PC-3 (cell line): ENCODE data around the gene NLRC4. TPM values are rescaled to one million over a fixed set of nuclear protein-coding genes. Genes with fewer than 3 reads are reported as not detected.
A peak's percentile ranks its signal among the peaks of the same experiment; 100 is the strongest.
"Not testable (repeated sequence)": the region's sequence is repeated elsewhere in the genome, so short reads cannot be mapped to it uniquely, and the experiment has no call there.

Experiments used
- ATAC-seq: fragments of 200-7000 bp; cut with Tn5 transposase; 2 replicates; pipeline ENCODE4 v1.9.1; 2020; ENCODE audit warnings: mild to moderate bottlenecking, moderate library complexity
- Bru-seq: library from RNA; stranded (reverse); fragments of 400-500 nt; gene quantifications from one replicate; lab custom pipeline; 2021; lab: Mats Ljungman, UMichigan
- BruChase-seq, 2 experiments: library from RNA; stranded (reverse); fragments of 400-500 nt; gene quantifications; one replicate each; lab custom pipeline; 2021; lab: Mats Ljungman, UMichigan
- BruUV-seq: library from RNA; stranded (reverse); fragments of 400-500 nt; replicated peaks from 2 replicates; lab custom pipeline; 2021; lab: Mats Ljungman, UMichigan
- CTCF ChIA-PET: fragments of 300-600 bp; sonication (Branson Sonifier 250); formaldehyde crosslinking; loops from one replicate; lab custom pipeline; 2022; ENCODE audit warnings: antibody characterized with exemption; lab: Charles Lee
- POLR2A ChIA-PET: fragments of 300-600 bp; sonication (Branson Sonifier 250); formaldehyde crosslinking; loops from one replicate; lab custom pipeline; 2022; ENCODE audit warnings: antibody characterized with exemption; ENCODE audit not compliant: unreplicated experiment; lab: Charles Lee
- DNase-seq: peaks from one replicate; pipeline ENCODE4 v3.0.0-alpha.2; 2015
- H2AFZ ChIP-seq: fragments of 300-600 bp; sonication (generic); 2 replicates; pipeline ENCODE4 v1.6.0; 2016; ENCODE audit warnings: antibody characterized with exemption, low read length
- H3F3A ChIP-seq: fragments of 300-600 bp; sonication (generic); one replicate; pipeline ENCODE4 v1.6.0; 2017; ENCODE audit warnings: antibody characterized with exemption, low read length, control low read depth, mild to moderate bottlenecking; ENCODE audit not compliant: unreplicated experiment
- H3K27ac ChIP-seq: fragments of 300-600 bp; sonication (generic); 2 replicates; pipeline ENCODE4 v1.5.1; 2016; ENCODE audit warnings: mild to moderate bottlenecking, low read length
- H3K27me3 ChIP-seq: fragments of 300-600 bp; sonication (generic); 2 replicates; pipeline ENCODE4 v1.6.1; 2016; ENCODE audit warnings: low read length, mixed read lengths
- H3K36me3 ChIP-seq: fragments of 300-600 bp; sonication (generic); 2 replicates; pipeline ENCODE4 v1.6.1; 2016; ENCODE audit warnings: low read depth, mixed run types, low read length, mixed read lengths
- H3K4me1 ChIP-seq: fragments of 300-600 bp; sonication (generic); 2 replicates; pipeline ENCODE4 v1.5.1; 2016; ENCODE audit warnings: low read length; ENCODE audit not compliant: insufficient read depth
- H3K4me2 ChIP-seq: fragments of 300-600 bp; sonication (generic); 2 replicates; pipeline ENCODE4 v1.6.0; 2016; ENCODE audit warnings: low read length
- H3K4me3 ChIP-seq: fragments of 300-600 bp; sonication (generic); 2 replicates; pipeline ENCODE4 v1.5.1; 2016; ENCODE audit warnings: mild to moderate bottlenecking, low read length, mixed read lengths
- H3K79me2 ChIP-seq: fragments of 300-600 bp; sonication (generic); 2 replicates; pipeline ENCODE4 v1.6.1; 2017; ENCODE audit warnings: low read length, mixed read lengths
- H3K9ac ChIP-seq: fragments of 300-600 bp; sonication (generic); 2 replicates; pipeline ENCODE4 v1.6.0; 2016; ENCODE audit warnings: mild to moderate bottlenecking, low read length
- H3K9me2 ChIP-seq: fragments of 300-600 bp; sonication (generic); replicated peaks from 2 replicates; pipeline ENCODE4 v1.6.1; 2016; ENCODE audit warnings: mixed run types, low read length, mixed read lengths
- H3K9me3 ChIP-seq: fragments of 300-600 bp; sonication (generic); 2 replicates; pipeline ENCODE4 v1.6.1; 2016; ENCODE audit warnings: low read length, mixed read lengths
- H4K20me1 ChIP-seq: fragments of 300-600 bp; sonication (generic); 2 replicates; pipeline ENCODE4 v1.6.1; 2016; ENCODE audit warnings: low read length, mixed read lengths
- EZH2 ChIP-seq: fragments of 300-600 bp; sonication (generic); IDR thresholded peaks from one replicate; pipeline ENCODE4 v1.6.1; 2017; ENCODE audit warnings: antibody characterized with exemption, mild to moderate bottlenecking, low read length; ENCODE audit not compliant: unreplicated experiment
- EZH2phosphoT487 ChIP-seq: fragments of 300-600 bp; sonication (generic); IDR thresholded peaks from 2 replicates; pipeline ENCODE4 v1.6.1; 2018; ENCODE audit warnings: mild to moderate bottlenecking, antibody characterized with exemption, low read length, borderline replicate concordance
- intact Hi-C: fragments of 100-400 bp; cut with micrococcal nuclease; formaldehyde crosslinking; loops from 2 replicates; pipeline ENCODE4 v1.9.0; 2023
- long read RNA-seq: library from polyadenylated mRNA; unstranded; transcript quantifications from one replicate; pipeline ENCODE4 v2.0.0, GENCODE V29; 2021; ENCODE audit not compliant: unreplicated experiment
- total RNA-seq: library from RNA; depleted of rRNA; stranded (reverse); fragments of >200 nt; gene quantifications from 2 replicates; pipeline ENCODE4 v1.2.3, GENCODE V29; 2014; rRNA removed
- TF ChIP-seq, protein P1 (sequence below): fragments of 300-600 bp; sonication (generic); conservative IDR thresholded peaks from 2 replicates; pipeline ENCODE4 v1.5.1; 2017; ENCODE audit warnings: antibody characterized with exemption, low read depth, mild to moderate bottlenecking, low read length

NLRC4 gene
- total RNA-seq (not detected in 2 replicates), Bru-seq, nascent RNA (percentile 20 among the genes with signal in this experiment), BruChase-seq, experiment 1, labeled RNA remaining after a 6-hour chase (percentile 22 among the genes with signal in this experiment), BruChase-seq, experiment 2, labeled RNA remaining after a 2-hour chase (percentile 22 among the genes with signal in this experiment)
- long read RNA-seq, result 0 reads

- H3F3A ChIP-seq, result no peaks in the 10 kb centered on the region
- CTCF ChIA-PET, result no interaction called here
- TF ChIP-seq, protein P1, sequence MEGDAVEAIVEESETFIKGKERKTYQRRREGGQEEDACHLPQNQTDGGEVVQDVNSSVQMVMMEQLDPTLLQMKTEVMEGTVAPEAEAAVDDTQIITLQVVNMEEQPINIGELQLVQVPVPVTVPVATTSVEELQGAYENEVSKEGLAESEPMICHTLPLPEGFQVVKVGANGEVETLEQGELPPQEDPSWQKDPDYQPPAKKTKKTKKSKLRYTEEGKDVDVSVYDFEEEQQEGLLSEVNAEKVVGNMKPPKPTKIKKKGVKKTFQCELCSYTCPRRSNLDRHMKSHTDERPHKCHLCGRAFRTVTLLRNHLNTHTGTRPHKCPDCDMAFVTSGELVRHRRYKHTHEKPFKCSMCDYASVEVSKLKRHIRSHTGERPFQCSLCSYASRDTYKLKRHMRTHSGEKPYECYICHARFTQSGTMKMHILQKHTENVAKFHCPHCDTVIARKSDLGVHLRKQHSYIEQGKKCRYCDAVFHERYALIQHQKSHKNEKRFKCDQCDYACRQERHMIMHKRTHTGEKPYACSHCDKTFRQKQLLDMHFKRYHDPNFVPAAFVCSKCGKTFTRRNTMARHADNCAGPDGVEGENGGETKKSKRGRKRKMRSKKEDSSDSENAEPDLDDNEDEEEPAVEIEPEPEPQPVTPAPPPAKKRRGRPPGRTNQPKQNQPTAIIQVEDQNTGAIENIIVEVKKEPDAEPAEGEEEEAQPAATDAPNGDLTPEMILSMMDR, result no peak
- TF ChIP-seq EZH2phosphoT487 (no peak), EZH2 (no peak)
- no peaks in the 10 kb centered on the region for H3K36me3 ChIP-seq
- H3K4me2 ChIP-seq, result no peak within 1 kb of the TSS
- no peak within 1 kb of the TSS for H3K9ac ChIP-seq
- H3K4me1 ChIP-seq, result no peaks in the 10 kb centered on the region
- DNase-seq, result no peak
- H3K27me3 ChIP-seq, result no peaks in the 10 kb centered on the region
- no peaks in the 10 kb centered on the region for H3K79me2 ChIP-seq
- no peak within 1 kb of the TSS for H3K27ac ChIP-seq
- H3K9me3 ChIP-seq, result no peaks in the 10 kb centered on the region
- H2AFZ ChIP-seq, result peak within 1 kb of the TSS; percentile 68
- intact Hi-C loops, result no loop called here
- TSS peak; percentile 76 for BruUV-seq
- POLR2A ChIA-PET, result no interaction called here
- H3K9me2 ChIP-seq, result no peaks in the 10 kb centered on the region
- H4K20me1 ChIP-seq, result no peaks in the 10 kb centered on the region
- no peak; the same call in 1 of the 2 replicates for ATAC-seq
- no peak within 1 kb of the TSS for H3K4me3 ChIP-seq
These were observed at the start of gene NLRC4 for GRCh38 chr2:32264422-32265105. NLRC4 (minus strand) TSS chr2:32264886; CDS start chr2:32256775, 8,111 bp downstream.

GRCh38 chr2:32310577-32310976, 45.9 kb upstream of the NLRC4 start:
- no TSS peak for BruUV-seq
- Histone ChIP-seq H3K36me3 (no peaks in the 10 kb centered on the region; the same call in 1 of the 2 replicates), H3K79me2 (no peaks in the 10 kb centered on the region), H3K9me2 (no peaks in the 10 kb centered on the region), H2AFZ (no peak overlapping the region), H3K4me1 (no peaks in the 10 kb centered on the region), H4K20me1 (no peaks in the 10 kb centered on the region), H3K9me3 (no peaks in the 10 kb centered on the region), H3K27me3 (no peaks in the 10 kb centered on the region), H3K27ac (no peak overlapping the region), H3F3A (no peaks in the 10 kb centered on the region), H3K9ac (no peak overlapping the region), H3K4me2 (no peak overlapping the region), H3K4me3 (no peak overlapping the region)
- TF ChIP-seq EZH2, result no peak
- TF ChIP-seq, protein P1, result no peak
- TF ChIP-seq EZH2phosphoT487, result no peak
- ATAC-seq (no peak), DNase-seq (no peak)
- CTCF ChIA-PET, result no interaction called here
- POLR2A ChIA-PET, result interaction anchor here (0.6 kb wide), 1 partner anchor 32 kb away, joined by 3 read pairs; no protein-coding TSS in a partner anchor
- intact Hi-C loops, result no loop called here

DNA sequence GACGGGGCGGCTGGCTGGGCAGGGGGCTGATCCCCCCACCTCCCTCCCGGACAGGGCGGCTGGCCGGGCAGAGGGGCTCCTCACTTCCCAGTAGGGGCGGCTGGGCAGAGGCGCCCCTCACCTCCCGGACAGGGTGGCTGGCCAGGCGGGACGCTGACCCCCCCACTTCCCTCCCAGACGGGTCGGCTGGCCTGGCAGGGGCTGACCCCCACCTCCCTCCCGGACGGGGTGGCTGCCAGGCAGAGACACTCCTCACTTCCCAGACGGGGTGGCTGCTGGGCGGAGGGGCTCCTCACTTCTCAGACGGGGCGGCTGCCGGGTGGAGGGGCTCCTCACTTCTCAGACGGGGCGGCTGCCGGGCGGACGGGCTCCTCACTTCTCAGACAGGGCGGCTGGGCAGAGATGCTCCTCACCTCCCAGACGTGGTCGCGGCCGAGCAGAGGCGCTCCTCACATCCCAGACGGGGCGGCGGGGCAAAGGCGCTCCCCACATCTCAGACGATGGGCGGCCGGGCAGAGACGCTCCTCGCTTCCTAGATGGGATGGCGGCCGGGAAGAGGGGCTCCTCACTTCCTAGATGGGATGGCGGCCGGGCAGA, 29.4 kb upstream of the NLRC4 start:
- CTCF ChIA-PET, DNase-seq, H3K9me2 ChIP-seq: not testable (repeated sequence)

DNA sequence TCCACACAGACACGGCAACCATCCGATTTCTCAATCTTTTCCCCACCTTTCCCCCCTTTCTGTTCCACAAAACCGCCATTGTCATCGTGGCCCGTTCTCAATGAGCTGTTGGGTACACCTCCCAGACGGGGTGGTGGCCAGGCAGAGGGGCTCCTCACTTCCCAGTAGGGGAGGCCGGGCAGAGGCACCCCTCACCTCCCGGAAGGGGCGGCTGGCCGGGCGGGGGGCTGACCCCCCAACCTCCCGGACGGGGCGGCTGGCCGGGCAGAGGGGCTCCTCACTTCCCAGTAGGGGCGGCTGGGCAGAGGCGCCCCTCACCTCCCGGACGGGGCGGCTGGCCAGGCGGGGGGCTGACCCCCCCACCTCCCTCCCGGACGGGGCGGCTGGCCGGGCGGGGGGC, 28.8 kb upstream of the NLRC4 start:
- H3K4me3 ChIP-seq, H4K20me1 ChIP-seq, H3K9me3 ChIP-seq, DNase-seq, H3K9me2 ChIP-seq, H3K27ac ChIP-seq, H3K4me2 ChIP-seq, intact Hi-C loops, BruUV-seq, CTCF ChIA-PET, POLR2A ChIA-PET, H2AFZ ChIP-seq, H3K36me3 ChIP-seq, H3K27me3 ChIP-seq, ATAC-seq, H3F3A ChIP-seq, H3K9ac ChIP-seq: not testable (repeated sequence)
- peaks cover 11% of the 10 kb centered on the region for H3K79me2 ChIP-seq
- peaks cover 13% of the 10 kb centered on the region for H3K4me1 ChIP-seq

More for the DNA sequence above, 29.4 kb upstream of the NLRC4 start:
- H3K27ac ChIP-seq, BruUV-seq, H3K4me1 ChIP-seq, H3K27me3 ChIP-seq, POLR2A ChIA-PET, ATAC-seq, H3K9me3 ChIP-seq, H2AFZ ChIP-seq, H3F3A ChIP-seq, H3K9ac ChIP-seq, H3K4me3 ChIP-seq, H3K4me2 ChIP-seq, H4K20me1 ChIP-seq, intact Hi-C loops, H3K36me3 ChIP-seq: not testable (repeated sequence)
- peaks cover 11% of the 10 kb centered on the region for H3K79me2 ChIP-seq
